SK-N-SH treated with all-trans-retinoic acid at 6 μM for 48 hours (cell line): ENCODE results near the gene ATP8A1.

ENCODE experiments used
- ATAC-seq: fragments of 200-7000 bp; cut with Tn5 transposase; 3 replicates; pipeline ENCODE4 v1.9.1; 2020; ENCODE audit warnings: mild to moderate bottlenecking, moderate library complexity
- ARNTL ChIP-seq: fragments of 450-650 bp; formaldehyde crosslinking; IDR thresholded peaks from 2 replicates; pipeline ENCODE4 v1.5.0; 2020; ENCODE audit warnings: low read depth, mild to moderate bottlenecking, moderate library complexity, borderline replicate concordance
- BACH2 ChIP-seq: fragments of 250-450 bp; sonication (Bioruptor Pico); IDR thresholded peaks from 2 replicates; pipeline ENCODE4 v1.9.0; 2021; ENCODE audit warnings: mild to moderate bottlenecking, borderline replicate concordance
- CSDC2 ChIP-seq: fragments of 250-450 bp; sonication (Bioruptor Pico); IDR thresholded peaks from 2 replicates; pipeline ENCODE4 v1.5.0; 2020; ENCODE audit warnings: mild to moderate bottlenecking, moderate library complexity
- CSRNP3 ChIP-seq: fragments of 250-450 bp; sonication (Bioruptor Pico); IDR thresholded peaks from 2 replicates; pipeline ENCODE4 v1.5.1; 2021; ENCODE audit warnings: mild to moderate bottlenecking, moderate library complexity
- GLIS3 ChIP-seq: fragments of 250-450 bp; sonication (Bioruptor Pico); IDR thresholded peaks from 2 replicates; pipeline ENCODE4 v1.5.0; 2020; ENCODE audit warnings: mild to moderate bottlenecking, moderate library complexity
- ISL1 ChIP-seq: fragments of 250-450 bp; sonication (Bioruptor Pico); IDR thresholded peaks from 2 replicates; pipeline ENCODE4 v2.1.2; 2022; ENCODE audit warnings: mild to moderate bottlenecking, moderate library complexity
- OSR1 ChIP-seq: fragments of 250-450 bp; sonication (Bioruptor Pico); IDR thresholded peaks from 2 replicates; pipeline ENCODE4 v1.8.0; 2022; ENCODE audit warnings: moderate library complexity, mild to moderate bottlenecking, inconsistent platforms
- PATZ1 ChIP-seq: fragments of 250-450 bp; sonication (Bioruptor Pico); IDR thresholded peaks from 2 replicates; pipeline ENCODE4 v1.8.0; 2020; ENCODE audit warnings: mild to moderate bottlenecking, moderate library complexity, borderline replicate concordance
- RARB ChIP-seq: fragments of 250-450 bp; sonication (Bioruptor Pico); IDR thresholded peaks from 2 replicates; pipeline ENCODE4 v1.8.0; 2021; ENCODE audit warnings: mild to moderate bottlenecking, moderate library complexity
- SNAI2 ChIP-seq: fragments of 250-450 bp; sonication (Bioruptor Pico); IDR thresholded peaks from 2 replicates; pipeline ENCODE4 v1.5.0; 2020; ENCODE audit warnings: mild to moderate bottlenecking, moderate library complexity
- TCF4 ChIP-seq: fragments of 250-450 bp; sonication (Bioruptor Pico); IDR thresholded peaks from 2 replicates; pipeline ENCODE4 v1.8.0; 2021; ENCODE audit warnings: mild to moderate bottlenecking, moderate library complexity, borderline replicate concordance
- TOX ChIP-seq: fragments of 250-450 bp; sonication (Bioruptor Pico); IDR thresholded peaks from 2 replicates; pipeline ENCODE4 v1.8.0; 2021; ENCODE audit warnings: mild to moderate bottlenecking, moderate library complexity, borderline replicate concordance
- TSHZ2 ChIP-seq: fragments of 250-450 bp; sonication (Bioruptor Pico); IDR thresholded peaks from 2 replicates; pipeline ENCODE4 v1.5.0; 2020; ENCODE audit warnings: mild to moderate bottlenecking, moderate library complexity
- ZFP3 ChIP-seq: fragments of 250-450 bp; sonication (Bioruptor Pico); IDR thresholded peaks from 2 replicates; pipeline ENCODE4 v1.5.0; 2020; ENCODE audit warnings: mild to moderate bottlenecking, moderate library complexity
- ZFP30 ChIP-seq: fragments of 450-650 bp; formaldehyde crosslinking; IDR thresholded peaks from 2 replicates; pipeline ENCODE4 v1.5.0; 2022; ENCODE audit warnings: mild to moderate bottlenecking, moderate library complexity
- ZNF565 ChIP-seq: fragments of 450-650 bp; formaldehyde crosslinking; conservative IDR thresholded peaks from 2 replicates; pipeline ENCODE4 v1.5.0; 2020; ENCODE audit warnings: low read depth, mild to moderate bottlenecking, moderate library complexity
- ZNF8 ChIP-seq: fragments of 450-650 bp; formaldehyde crosslinking; IDR thresholded peaks from 2 replicates; pipeline ENCODE4 v1.5.0; 2020; ENCODE audit warnings: mild to moderate bottlenecking, moderate library complexity

ATP8A1 gene

GRCh38 chr4:42646999-42647541 lies 9.8 kb downstream of the ATP8A1 start:
- ATAC-seq = no peak
- TF ChIP-seq SNAI2 (CRISPR knock-in tag) = no peak
- no peak for TF ChIP-seq TSHZ2 (CRISPR knock-in tag)
- no peak for TF ChIP-seq ZNF565 (CRISPR knock-in tag)
- TF ChIP-seq OSR1 = no peak
- TF ChIP-seq TCF4 = no peak

- ATAC-seq = no peak
- TF ChIP-seq TOX (CRISPR knock-in tag) (no peak), ZNF8 (no peak), ZFP30 (CRISPR knock-in tag) (no peak), CSDC2 (no peak), CSRNP3 (CRISPR knock-in tag) (no peak), TSHZ2 (CRISPR knock-in tag) (no peak), ZFP3 (CRISPR knock-in tag) (no peak)
- TF ChIP-seq, all 23 proteins: peak for 0
Measured at GRCh38 chr4:42646013-42646784, 10.7 kb downstream of the ATP8A1 start.

- TF ChIP-seq GLIS3 (CRISPR knock-in tag) = no peak
- TF ChIP-seq CSRNP3 (CRISPR knock-in tag) = no peak
- TF ChIP-seq CSDC2 = no peak
- no peak for TF ChIP-seq RARB
- TF ChIP-seq TOX (CRISPR knock-in tag) = no peak
- no peak for TF ChIP-seq ZNF8
- no peak for TF ChIP-seq OSR1
- TF ChIP-seq SNAI2 (CRISPR knock-in tag) = no peak
- TF ChIP-seq ARNTL (CRISPR knock-in tag) = no peak
- no peak for TF ChIP-seq ISL1 (CRISPR knock-in tag)
- no peak for TF ChIP-seq PATZ1 (CRISPR knock-in tag)
- TF ChIP-seq BACH2 = no peak
- TF ChIP-seq TCF4 = no peak
- no peak for TF ChIP-seq ZFP3 (CRISPR knock-in tag)
- no peak for ATAC-seq
Measured at GRCh38 chr4:42644897-42645296, 12.0 kb downstream of the ATP8A1 start.
